GM18870 (cell line): ENCODE data around the gene MSN.
"Not testable (repeated sequence)": the region's sequence is repeated elsewhere in the genome, so short reads cannot be mapped to it uniquely, and the experiment has no call there.

Source experiments
- ATAC-seq: cut with Tn5 transposase; IDR thresholded peaks from one replicate; pipeline ENCODE4 v1.9.1; 2021; ENCODE audit warnings: moderate library complexity; ENCODE audit not compliant: unreplicated experiment

Gene MSN

GRCh38 chrX:65712005-65712806, 44.8 kb downstream of the MSN start:
- ATAC-seq = no peak

GRCh38 chrX:65718538-65718937, 51.1 kb downstream of the MSN start:
- ATAC-seq = no peak

DNA sequence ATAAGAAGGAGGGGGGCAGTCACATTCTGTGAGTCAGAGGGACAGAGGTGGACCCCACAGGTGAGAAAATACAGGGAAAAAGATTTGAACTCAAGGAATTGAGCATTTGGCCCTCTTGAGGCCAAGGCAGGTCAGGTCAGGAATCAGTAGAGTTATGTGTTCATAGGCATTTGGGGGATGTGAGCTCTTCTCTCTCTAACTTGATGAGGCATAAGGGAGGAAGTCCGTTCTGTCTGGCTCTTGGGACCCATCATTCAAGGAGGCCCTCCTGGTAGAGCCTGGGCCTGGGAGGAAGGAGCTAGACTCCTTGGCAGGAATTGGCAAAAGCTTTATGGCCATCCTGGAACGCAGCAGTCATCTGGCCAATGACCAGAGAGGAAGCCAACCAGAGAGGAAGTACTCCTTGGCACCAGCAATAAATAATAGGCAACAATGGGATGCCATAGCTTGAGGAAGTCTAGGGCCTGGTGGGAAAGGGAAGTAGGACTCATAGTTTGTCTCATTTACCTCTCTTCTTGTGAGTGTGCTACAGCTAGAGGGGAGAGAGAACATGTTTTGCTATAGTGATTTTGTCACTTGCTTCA, 53.0 kb downstream of the MSN start:
- no peak for ATAC-seq

DNA sequence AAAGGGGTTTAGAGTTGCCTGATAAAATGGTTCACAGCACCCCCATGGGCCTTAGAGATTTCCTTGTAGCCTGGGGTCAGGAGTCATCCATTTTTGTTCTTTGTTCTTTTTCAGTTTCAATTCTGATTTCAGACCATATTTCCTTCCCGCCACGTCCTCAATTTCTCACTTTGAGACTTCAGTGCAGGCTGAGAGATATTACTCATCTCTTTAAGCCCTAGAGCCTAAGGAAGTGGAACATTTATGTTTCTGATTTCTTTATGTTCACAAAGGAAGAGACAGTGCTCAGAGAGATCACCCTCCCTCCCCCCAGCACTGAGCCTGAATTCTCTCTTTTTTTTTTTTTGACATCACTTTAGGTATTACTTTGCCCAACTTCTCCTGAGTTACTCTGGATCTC, 56.3 kb downstream of the MSN start:
- ATAC-seq = peak; percentile 85

DNA sequence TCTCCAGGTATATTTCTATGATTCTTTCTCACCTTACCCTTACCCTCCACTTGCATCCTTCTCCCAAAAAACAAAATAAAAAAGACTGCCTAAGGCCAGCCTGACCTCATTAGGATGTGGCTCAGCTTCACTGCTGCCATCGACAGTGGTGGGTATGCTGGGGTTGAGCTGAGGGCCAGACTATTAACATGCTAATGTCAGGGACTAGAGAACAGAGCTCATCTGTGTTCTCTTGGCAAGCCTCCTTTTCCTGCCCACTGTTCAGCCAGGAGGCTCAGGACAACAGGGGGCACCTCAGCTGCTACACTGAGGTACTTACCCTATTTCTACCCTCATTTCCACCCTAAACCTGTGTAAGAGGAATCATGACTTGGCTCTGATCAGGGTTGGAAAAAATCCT, 59.3 kb downstream of the MSN start:
- no peak for ATAC-seq

DNA sequence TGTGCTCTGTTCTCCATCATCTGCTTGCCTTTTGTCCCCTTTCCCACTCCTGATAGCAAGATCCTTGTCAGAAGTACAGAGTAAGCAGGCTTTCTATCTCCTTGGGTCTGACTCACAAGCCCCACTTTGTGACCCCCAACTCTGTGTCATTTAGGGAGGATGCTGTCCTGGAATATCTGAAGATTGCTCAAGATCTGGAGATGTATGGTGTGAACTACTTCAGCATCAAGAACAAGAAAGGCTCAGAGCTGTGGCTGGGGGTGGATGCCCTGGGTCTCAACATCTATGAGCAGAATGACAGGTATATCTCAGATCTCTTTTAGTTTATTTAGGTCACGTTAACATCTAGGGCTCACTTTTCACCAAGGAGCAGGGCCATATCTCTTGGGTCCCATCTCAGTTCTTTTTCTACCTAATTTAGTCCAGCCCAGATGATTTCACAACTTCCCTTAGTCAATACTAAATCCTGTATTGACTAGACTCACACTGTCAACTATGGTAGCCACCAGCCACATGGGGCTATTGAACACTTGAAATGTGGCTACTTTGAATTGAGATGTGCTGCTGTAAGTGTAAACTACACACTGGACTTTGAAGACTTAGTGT, 64.3 kb downstream of the MSN start:
- ATAC-seq = no peak

GRCh38 chrX:65740909-65741308, 73.5 kb downstream of the MSN start:
- no peak for ATAC-seq

DNA sequence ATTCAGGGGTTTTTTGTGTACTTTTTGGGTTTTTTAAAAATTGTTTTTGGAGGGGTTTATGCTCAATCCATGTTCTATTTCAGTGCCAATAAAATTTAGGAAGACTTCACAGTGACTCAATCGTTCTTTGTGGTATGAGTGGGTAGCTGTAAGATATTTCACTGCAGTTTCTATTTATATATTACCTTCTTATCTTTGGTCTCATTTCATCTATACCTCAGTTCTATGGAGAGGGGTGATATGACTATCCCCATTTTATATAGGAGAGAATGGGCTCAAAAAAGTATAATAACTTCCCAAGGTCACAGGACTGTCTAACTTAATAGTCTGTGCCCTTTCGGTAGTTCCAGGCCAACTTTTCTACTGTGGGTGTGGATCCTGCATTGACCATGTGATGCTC, 74.4 kb downstream of the MSN start:
- ATAC-seq = no peak

DNA sequence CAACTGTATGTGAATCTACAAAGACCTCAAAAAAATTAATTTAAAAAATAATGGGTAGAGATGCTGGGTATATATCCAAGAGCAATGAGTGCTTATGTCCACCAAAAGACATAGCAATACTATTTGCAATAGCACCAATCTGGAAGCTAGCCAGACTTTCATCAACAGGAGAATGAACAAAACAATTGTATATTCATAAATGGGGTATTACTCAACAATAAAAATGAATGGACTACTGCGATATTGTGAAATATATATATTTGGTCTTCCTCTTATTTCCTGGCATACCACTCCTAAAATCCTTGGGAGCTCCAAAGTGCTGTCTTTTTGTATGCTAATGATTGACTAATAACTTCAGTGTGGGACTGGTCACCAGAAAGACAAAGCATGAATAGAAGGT, 77.5 kb downstream of the MSN start:
- peak; percentile 34 for ATAC-seq

- ATAC-seq = peak; percentile 23
These were observed 78.0 kb downstream of the MSN start for GRCh38 chrX:65745427-65745826.

DNA sequence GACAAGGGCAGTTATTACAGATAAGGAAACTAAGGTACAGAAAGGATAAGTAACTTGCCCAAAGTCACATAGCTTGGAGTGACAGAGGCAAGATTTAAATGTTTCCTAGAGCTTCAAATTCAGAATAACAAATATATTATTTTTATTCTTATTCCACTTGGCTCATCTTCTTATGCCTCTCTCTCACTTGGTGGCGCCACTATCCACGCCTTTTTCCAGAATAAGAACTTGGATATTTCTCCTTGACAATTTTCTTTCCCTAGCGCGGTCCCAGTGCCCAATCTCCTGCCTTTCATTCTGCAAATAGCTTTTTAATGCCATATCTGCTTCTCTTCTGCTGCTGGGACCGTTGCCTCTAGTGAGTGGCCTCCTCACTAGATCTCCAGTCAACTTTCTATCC, 78.5 kb downstream of the MSN start:
- no peak for ATAC-seq

GRCh38 chrX:65750674-65751469, 83.4 kb downstream of the MSN start:
- peak; percentile 87 for ATAC-seq

DNA sequence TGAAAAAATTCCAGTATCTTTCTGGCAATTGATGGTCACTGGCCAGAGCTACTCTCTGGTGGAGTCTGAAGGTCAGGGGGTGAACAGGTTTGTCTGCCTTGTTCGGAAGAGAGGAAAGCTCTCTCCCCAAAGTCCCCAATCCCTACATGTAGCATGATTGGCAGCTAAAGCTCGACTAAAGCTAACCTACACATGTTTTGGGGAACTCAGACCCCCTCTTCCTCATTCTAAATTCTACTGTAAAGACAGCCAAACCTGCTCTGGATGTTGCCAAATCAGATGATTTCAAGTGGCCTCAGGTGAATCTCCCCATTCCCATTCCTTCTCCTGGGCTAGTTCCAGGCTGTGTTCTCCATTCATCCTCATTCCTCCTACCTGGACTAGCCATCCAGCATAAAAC, 84.1 kb downstream of the MSN start:
- ATAC-seq = no peak

GRCh38 chrX:65752294-65752693, 84.8 kb downstream of the MSN start:
- no peak for ATAC-seq

- no peak for ATAC-seq
These were observed 88.3 kb downstream of the MSN start for GRCh38 chrX:65755786-65756185.

GRCh38 chrX:65757943-65758342, 90.5 kb downstream of the MSN start:
- no peak for ATAC-seq

DNA sequence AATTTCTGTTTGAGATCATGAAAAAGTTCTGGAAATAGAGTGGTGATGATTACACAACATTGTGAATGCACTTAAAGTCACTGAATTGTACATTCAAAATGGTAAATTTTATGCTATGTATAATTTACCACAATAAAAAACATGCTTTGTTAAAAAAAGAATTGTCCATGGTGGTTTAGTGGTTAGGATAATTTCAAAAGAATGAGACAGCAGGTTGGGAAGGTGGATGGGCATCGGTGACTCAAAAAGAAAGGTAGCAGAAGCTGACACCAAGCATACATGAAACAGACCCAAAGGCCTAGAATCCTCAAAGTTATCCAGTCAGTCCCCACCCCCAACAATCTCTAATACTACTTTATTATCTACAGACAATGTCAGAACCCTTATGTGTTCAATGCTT, 91.1 kb downstream of the MSN start:
- no peak for ATAC-seq

DNA sequence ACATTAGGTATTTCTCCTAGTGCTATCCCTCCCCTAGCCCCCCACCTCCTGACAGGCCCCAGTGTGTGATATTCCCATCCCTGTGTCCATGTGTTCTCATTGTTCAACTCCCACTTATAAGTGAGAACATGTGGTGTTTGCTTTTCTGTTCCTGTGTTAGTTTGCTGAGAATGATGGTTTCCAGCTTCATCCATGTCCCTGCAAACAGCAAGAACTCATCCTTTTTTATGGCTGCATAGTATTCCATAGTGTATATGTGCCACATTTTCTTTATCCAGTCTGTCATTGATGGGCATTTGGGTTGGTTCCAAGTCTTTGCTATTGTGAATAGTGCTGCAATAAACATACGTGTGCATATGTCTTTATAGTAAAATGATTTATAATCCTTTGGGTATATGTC, 92.1 kb downstream of the MSN start:
- not testable (repeated sequence) for ATAC-seq

DNA sequence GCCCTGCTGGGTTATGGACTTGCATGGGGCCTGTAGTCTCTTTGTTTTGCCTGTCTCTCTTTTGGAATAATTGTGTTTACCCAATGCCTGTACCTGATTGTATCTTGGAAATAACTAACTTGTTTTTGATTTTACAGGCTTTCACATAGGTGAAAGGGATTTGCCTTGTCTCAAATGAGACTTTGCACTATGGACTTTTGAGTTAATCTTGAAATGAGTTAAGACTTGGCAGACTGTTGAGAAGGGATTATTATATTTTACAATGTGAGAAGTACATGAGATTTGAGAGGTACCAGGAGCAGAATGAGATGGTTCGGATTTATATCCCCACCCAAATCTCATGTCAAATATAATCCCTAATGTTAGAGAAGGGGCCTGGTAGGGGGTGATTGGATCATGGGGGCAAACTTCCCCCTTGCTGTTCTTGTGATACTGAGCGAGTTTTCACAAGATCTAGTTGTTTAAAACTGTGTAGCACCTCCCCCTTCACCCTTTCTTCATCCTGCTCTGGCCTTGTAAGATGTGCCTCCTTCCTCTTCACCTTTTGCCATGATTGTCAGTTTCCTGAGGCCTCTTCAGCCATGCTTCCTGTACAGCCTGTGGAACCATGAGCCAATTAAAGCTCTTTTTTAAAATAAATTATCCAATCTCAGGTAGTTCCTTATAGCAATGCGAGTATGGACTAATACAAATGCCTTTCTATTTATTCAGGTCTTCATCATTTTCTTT, 102.3 kb downstream of the MSN start:
- ATAC-seq = no peak

GRCh38 chrX:65772842-65773241, 105.4 kb downstream of the MSN start:
- no peak for ATAC-seq

DNA sequence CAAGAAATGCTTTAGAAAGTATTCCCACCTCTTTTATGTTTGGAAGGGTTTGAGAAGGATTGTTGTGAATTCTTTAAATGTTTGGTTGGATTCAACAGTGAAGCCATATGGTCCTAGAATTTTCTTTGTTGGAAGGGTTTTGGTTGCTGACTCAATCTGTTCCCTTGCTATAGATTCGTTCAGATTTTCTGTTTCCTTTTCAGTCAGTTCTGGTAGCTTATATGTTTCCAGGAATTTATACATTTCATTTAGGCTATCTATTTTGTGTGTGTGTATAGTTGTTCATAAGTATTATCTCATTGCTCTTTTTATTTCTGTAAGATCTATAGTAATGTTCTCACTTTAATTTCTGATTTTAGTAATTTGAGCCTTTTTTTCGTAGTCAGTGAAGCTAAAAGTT, 114.4 kb downstream of the MSN start:
- ATAC-seq = peak; percentile 60
